ENCODE results near the gene KBTBD13.

KBTBD13 gene

DNA sequence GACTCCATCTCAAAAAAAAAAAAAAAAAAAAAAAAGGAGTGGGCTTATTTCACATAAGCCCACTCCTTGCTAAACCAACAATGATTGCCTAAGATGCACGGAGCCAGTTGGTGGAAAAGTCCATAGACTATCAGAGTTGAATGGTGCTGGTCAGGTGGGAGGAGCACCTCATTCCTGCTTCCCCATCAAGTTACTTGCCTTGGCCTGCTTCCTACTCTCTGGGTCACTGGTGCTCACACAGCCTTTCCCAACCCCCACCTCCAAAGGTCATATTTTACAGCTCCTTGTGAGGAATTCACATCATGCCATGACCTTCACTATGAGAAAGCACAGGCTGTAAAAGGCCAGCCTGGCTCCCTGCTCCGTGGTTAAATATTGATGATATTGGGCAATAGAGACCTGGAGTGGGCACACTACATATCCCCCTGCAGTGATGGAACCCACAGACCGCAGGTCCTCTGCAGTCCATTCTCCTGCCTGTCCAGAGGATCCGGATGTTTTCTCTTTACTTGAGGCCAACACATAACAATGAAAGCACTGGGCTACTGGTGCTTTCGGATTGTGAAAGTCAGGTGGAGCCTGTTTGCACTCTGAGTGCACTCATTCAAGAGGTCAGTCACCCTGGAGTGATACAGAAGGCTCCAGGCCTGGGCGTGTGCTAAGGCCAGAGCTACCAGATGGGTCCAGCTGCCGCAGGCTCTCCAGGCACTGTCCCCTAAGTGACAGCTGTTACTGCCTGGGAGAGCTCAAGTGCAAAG, 31.6 kb upstream of the KBTBD13 start, which contains the start of gene SLC51B:
TSS of gene SLC51B (plus strand) at position 664 of the 758 bp plus-strand sequence. CDS start 4,618 bp downstream, outside the sequence.
- Histone ChIP-seq H3K4me2 (ENCODE audit: low read depth, low read length, poor library complexity, severe bottlenecking) (no peak within 1 kb of the TSS), H3K4me3 (ENCODE audit: low read length, poor library complexity, severe bottlenecking) (no peak within 1 kb of the TSS), H2AFZ (ENCODE audit: low read length) (no peak within 1 kb of the TSS)

DNA sequence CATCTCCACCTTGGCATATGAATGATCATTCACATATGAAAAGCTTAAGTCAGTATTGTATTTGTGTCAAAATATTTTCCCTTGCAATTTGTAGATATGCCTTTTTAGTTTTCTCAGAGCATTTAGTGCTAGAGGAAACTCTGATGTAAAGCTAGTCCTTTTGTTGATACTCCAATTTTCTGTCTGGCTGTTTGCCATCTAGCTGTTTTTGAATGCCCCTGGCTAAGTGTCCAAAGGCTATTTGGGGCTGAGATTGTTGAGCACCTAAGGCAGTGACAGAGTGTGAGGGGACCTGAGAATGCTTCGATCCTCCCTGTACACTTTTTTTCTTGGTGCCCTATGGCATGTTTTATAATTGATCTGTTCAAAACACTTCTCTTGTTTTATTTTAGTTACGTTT, 28.3 kb upstream of the KBTBD13 start:
- Histone ChIP-seq H3K9me2 (replicated peaks; ENCODE audit: low read depth, low read length) (no peaks in the 10 kb centered on the region), H2AFZ (ENCODE audit: low read length) (no peak overlapping the region), H3K79me2 (ENCODE audit: insufficient read depth, low read length) (no peaks in the 10 kb centered on the region), H3K4me3 (ENCODE audit: low read length, poor library complexity, severe bottlenecking) (no peak overlapping the region), H3F3A (ENCODE audit: low read depth) (no peaks in the 10 kb centered on the region; the same call in 1 of the 2 replicates), H3K27me3 (ENCODE audit: insufficient read depth, low read length, poor library complexity, severe bottlenecking) (no peaks in the 10 kb centered on the region), H3K9me3 (ENCODE audit: insufficient read depth, low read depth, low read length) (no peaks in the 10 kb centered on the region), H3K4me2 (ENCODE audit: low read depth, low read length, poor library complexity, severe bottlenecking) (no peak overlapping the region), H3K4me1 (ENCODE audit: insufficient read depth, low read length, poor library complexity, severe bottlenecking) (peaks cover 21% of the 10 kb centered on the region), H3K36me3 (ENCODE audit: insufficient read depth, low read length) (no peaks in the 10 kb centered on the region), H4K20me1 (ENCODE audit: insufficient read depth, low read length, poor library complexity, severe bottlenecking) (no peaks in the 10 kb centered on the region), H3K9ac (ENCODE audit: low read depth, low read length, poor library complexity, severe bottlenecking) (no peak overlapping the region)
- TF ChIP-seq EZH2phosphoT487 (IDR thresholded peaks at IDR 0.05; ENCODE audit: borderline replicate concordance) = no peak
- TF ChIP-seq, protein P1, sequence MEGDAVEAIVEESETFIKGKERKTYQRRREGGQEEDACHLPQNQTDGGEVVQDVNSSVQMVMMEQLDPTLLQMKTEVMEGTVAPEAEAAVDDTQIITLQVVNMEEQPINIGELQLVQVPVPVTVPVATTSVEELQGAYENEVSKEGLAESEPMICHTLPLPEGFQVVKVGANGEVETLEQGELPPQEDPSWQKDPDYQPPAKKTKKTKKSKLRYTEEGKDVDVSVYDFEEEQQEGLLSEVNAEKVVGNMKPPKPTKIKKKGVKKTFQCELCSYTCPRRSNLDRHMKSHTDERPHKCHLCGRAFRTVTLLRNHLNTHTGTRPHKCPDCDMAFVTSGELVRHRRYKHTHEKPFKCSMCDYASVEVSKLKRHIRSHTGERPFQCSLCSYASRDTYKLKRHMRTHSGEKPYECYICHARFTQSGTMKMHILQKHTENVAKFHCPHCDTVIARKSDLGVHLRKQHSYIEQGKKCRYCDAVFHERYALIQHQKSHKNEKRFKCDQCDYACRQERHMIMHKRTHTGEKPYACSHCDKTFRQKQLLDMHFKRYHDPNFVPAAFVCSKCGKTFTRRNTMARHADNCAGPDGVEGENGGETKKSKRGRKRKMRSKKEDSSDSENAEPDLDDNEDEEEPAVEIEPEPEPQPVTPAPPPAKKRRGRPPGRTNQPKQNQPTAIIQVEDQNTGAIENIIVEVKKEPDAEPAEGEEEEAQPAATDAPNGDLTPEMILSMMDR (conservative IDR thresholded peaks at IDR 0.05; ENCODE audit: low read length) = no peak

More for the DNA sequence above, 31.6 kb upstream of the KBTBD13 start, which contains the start of gene SLC51B:
- Histone ChIP-seq H3F3A (ENCODE audit: low read depth) (no peaks in the 10 kb centered on the region), H3K36me3 (ENCODE audit: insufficient read depth, low read length) (no peaks in the 10 kb centered on the region), H4K20me1 (ENCODE audit: insufficient read depth, low read length, poor library complexity, severe bottlenecking) (no peaks in the 10 kb centered on the region), H3K4me1 (ENCODE audit: insufficient read depth, low read length, poor library complexity, severe bottlenecking) (peaks cover 4% of the 10 kb centered on the region), H3K79me2 (ENCODE audit: insufficient read depth, low read length) (no peaks in the 10 kb centered on the region), H3K9me2 (replicated peaks; ENCODE audit: low read depth, low read length) (no peaks in the 10 kb centered on the region), H3K9me3 (ENCODE audit: insufficient read depth, low read depth, low read length) (no peaks in the 10 kb centered on the region), H3K27me3 (ENCODE audit: insufficient read depth, low read length, poor library complexity, severe bottlenecking) (no peaks in the 10 kb centered on the region), H3K9ac (ENCODE audit: low read depth, low read length, poor library complexity, severe bottlenecking) (no peak within 1 kb of the TSS)
- no peak for TF ChIP-seq EZH2phosphoT487 (IDR thresholded peaks at IDR 0.05; ENCODE audit: borderline replicate concordance)
- TF ChIP-seq, protein P1 (conservative IDR thresholded peaks at IDR 0.05; ENCODE audit: low read length) = no peak

DNA sequence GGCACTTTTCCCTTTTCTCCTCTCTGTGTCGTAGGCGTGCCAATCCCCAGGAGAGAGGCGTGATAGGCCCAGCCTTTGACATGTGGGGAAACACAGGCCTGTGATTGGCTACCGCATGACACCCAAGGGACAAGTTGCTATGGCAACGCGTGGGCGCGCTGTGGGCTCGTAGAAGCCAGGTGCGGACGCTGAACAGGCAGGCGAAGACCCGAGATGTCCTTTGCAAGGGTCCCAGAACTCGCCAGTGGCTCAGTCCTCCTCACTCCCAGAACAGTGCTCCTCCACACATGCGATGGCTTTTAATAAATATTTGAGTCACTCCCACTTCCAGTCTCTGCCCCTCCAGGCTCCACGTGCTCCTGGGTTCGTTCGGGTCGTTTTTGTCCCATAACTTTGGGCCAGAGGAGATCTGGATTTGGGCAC, 27.1 kb upstream of the KBTBD13 start:
- no peaks in the 10 kb centered on the region for H3K9me3 ChIP-seq (ENCODE audit: insufficient read depth, low read depth, low read length)
- no peak overlapping the region for H2AFZ ChIP-seq (ENCODE audit: low read length)
- H3K9ac ChIP-seq (ENCODE audit: low read depth, low read length, poor library complexity, severe bottlenecking) = no peak overlapping the region
- no peak for TF ChIP-seq EZH2phosphoT487 (IDR thresholded peaks at IDR 0.05; ENCODE audit: borderline replicate concordance)
- no peaks in the 10 kb centered on the region for H4K20me1 ChIP-seq (ENCODE audit: insufficient read depth, low read length, poor library complexity, severe bottlenecking)
- H3K9me2 ChIP-seq (replicated peaks; ENCODE audit: low read depth, low read length) = no peaks in the 10 kb centered on the region
- H3K4me3 ChIP-seq (ENCODE audit: low read length, poor library complexity, severe bottlenecking) = peak overlapping the region; percentile 25
- peaks cover 22% of the 10 kb centered on the region for H3K4me1 ChIP-seq (ENCODE audit: insufficient read depth, low read length, poor library complexity, severe bottlenecking)
- no peaks in the 10 kb centered on the region for H3K79me2 ChIP-seq (ENCODE audit: insufficient read depth, low read length)
- peak overlapping the region; percentile 54 for H3K4me2 ChIP-seq (ENCODE audit: low read depth, low read length, poor library complexity, severe bottlenecking)
- no peaks in the 10 kb centered on the region; the same call in 1 of the 2 replicates for H3F3A ChIP-seq (ENCODE audit: low read depth)
- H3K27me3 ChIP-seq (ENCODE audit: insufficient read depth, low read length, poor library complexity, severe bottlenecking) = no peaks in the 10 kb centered on the region
- H3K36me3 ChIP-seq (ENCODE audit: insufficient read depth, low read length) = no peaks in the 10 kb centered on the region
